Activated T-helper 1 cell treated with anti-CD3 and anti-CD28 coated beads, Interleukin-12 subunit alpha, Interleukin-12 subunit beta, Interleukin-2, Interleukin-4 antibody, amounts not matched to agents 30 ng/mL and 10 ng/mL and 1 ng/mL, durations not matched to agents 14 hours and 24 hours and 36 hours (primary cell): ENCODE measurements around the gene SLC22A1. TPM values are rescaled to one million over a fixed set of nuclear protein-coding genes. Genes with fewer than 3 reads are reported as not detected.
A peak's percentile ranks its signal among the peaks of the same experiment; 100 is the strongest.
"Not testable (repeated sequence)": the region's sequence is repeated elsewhere in the genome, so short reads cannot be mapped to it uniquely, and the experiment has no call there.

ENCODE experiments used
- DNase-seq: peaks from one replicate; pipeline ENCODE4 v3.0.0; 2021; ENCODE audit warnings: low spot score
- H3K27ac Mint-ChIP-seq: one replicate; pipeline ENCODE4 v1.8.0; 2021; ENCODE audit warnings: mild to moderate bottlenecking, mixed read lengths
- H3K27me3 Mint-ChIP-seq: one replicate; pipeline ENCODE4 v1.8.0; 2022; ENCODE audit warnings: mild to moderate bottlenecking, moderate library complexity, mixed read lengths; ENCODE audit not compliant: insufficient read depth
- H3K36me3 Mint-ChIP-seq: one replicate; pipeline ENCODE4 v1.8.0; 2021; ENCODE audit warnings: low read depth, mixed read lengths
- H3K4me1 Mint-ChIP-seq: one replicate; pipeline ENCODE4 v1.8.0; 2021; ENCODE audit warnings: low read depth, mixed read lengths
- H3K4me3 Mint-ChIP-seq: one replicate; pipeline ENCODE4 v1.8.0; 2021; ENCODE audit warnings: mild to moderate bottlenecking, moderate library complexity, mixed read lengths
- H3K9me3 Mint-ChIP-seq: one replicate; pipeline ENCODE4 v1.8.0; 2021; ENCODE audit warnings: mixed read lengths
- intact Hi-C: fragments of 100-400 bp; cut with micrococcal nuclease; formaldehyde crosslinking; loops from one replicate; pipeline ENCODE4 v1.15.1; 2024
- total RNA-seq: library from RNA; stranded (reverse); gene quantifications from 2 replicates; pipeline ENCODE4 v1.2.3, GENCODE V29; 2022

The SLC22A1 gene
- total RNA-seq, 1 donor from 2014 or later: 3.7 TPM

DNA sequence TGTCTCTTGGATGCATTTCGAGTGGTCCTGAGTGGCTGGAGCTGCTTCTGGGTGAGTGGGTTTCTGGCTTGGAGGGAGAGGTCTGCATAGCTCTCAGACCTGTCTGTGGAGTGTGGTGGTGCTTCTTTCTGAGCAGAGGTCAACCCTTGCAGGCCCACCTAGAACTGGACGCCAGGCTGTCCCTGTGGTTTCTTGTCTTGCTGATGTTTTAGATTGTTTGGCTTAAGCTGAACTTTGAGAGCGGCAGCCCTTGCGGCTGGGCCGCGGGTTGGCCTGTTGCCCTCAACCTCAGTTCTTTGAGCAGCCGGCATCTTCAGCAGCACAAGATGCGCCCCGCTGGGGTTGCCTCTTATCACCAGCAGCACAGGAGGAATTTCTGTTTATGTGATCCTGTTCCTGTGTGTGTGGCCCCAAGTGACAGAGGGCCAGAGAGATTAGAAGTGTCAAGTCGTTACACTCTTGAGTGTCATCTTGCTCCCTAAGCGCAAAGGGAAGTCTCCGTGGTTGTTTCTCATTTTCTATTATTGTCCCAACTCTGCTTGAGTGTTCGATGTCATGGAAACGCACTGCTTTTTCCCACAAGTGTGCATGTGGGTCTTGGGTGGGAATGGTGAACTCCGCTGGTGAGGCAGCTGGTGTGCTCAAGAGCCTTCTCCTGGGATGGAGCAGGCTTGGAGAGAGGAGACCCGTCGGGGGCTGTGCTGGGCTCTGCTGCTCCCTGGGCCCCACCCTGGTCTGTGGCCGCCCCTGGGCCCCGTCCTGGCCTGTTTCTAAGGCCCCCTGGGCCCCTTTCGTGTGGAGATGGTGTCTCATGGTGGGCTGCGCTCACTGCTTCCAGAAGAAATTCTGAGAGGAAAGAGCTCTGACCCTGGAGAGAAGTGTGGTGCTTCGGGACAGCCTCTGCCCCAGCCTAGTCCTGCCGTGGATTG, 20.1 kb upstream of the SLC22A1 start:
- H3K36me3 Mint-ChIP-seq: peaks cover 44% of the 10 kb centered on the region
- H3K27ac Mint-ChIP-seq: peak overlapping the region; percentile 61
- H3K4me3 Mint-ChIP-seq: no peak overlapping the region
- no peaks in the 10 kb centered on the region for H3K9me3 Mint-ChIP-seq
- intact Hi-C loops: loop anchor here (5.0 kb wide), 1 partner anchor 239 kb away; no protein-coding TSS in a partner anchor
- peaks cover 20% of the 10 kb centered on the region for H3K4me1 Mint-ChIP-seq
- no peak for DNase-seq
- H3K27me3 Mint-ChIP-seq: no peaks in the 10 kb centered on the region

DNA sequence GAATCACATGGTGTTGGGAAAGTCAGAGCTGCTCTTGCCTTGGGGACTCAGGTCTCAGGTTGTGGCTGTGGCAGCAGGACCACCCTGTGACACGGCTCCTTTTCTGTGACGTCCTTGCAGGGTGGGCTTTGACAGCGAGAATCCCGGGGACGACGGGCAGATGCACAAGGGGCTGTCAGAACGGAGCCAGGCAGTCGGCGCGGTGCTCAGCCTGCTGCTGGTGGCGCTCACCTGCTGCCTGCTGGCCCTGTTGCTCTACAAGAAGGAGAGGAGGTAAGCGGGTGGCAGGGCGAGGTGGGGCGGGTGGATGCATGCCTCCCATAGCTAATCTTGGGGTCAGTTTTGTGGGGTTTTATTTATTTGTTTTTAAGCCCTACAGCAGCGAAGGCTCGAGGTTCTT, 19.2 kb upstream of the SLC22A1 start:
- H3K36me3 Mint-ChIP-seq: peaks cover 44% of the 10 kb centered on the region
- H3K9me3 Mint-ChIP-seq: no peaks in the 10 kb centered on the region
- H3K27ac Mint-ChIP-seq: no peak overlapping the region
- H3K27me3 Mint-ChIP-seq: no peaks in the 10 kb centered on the region
- DNase-seq: no peak
- H3K4me1 Mint-ChIP-seq: peaks cover 21% of the 10 kb centered on the region
- H3K4me3 Mint-ChIP-seq: no peak overlapping the region
- intact Hi-C loops: loop anchor here (5.0 kb wide), 1 partner anchor 240 kb away; no protein-coding TSS in a partner anchor

DNA sequence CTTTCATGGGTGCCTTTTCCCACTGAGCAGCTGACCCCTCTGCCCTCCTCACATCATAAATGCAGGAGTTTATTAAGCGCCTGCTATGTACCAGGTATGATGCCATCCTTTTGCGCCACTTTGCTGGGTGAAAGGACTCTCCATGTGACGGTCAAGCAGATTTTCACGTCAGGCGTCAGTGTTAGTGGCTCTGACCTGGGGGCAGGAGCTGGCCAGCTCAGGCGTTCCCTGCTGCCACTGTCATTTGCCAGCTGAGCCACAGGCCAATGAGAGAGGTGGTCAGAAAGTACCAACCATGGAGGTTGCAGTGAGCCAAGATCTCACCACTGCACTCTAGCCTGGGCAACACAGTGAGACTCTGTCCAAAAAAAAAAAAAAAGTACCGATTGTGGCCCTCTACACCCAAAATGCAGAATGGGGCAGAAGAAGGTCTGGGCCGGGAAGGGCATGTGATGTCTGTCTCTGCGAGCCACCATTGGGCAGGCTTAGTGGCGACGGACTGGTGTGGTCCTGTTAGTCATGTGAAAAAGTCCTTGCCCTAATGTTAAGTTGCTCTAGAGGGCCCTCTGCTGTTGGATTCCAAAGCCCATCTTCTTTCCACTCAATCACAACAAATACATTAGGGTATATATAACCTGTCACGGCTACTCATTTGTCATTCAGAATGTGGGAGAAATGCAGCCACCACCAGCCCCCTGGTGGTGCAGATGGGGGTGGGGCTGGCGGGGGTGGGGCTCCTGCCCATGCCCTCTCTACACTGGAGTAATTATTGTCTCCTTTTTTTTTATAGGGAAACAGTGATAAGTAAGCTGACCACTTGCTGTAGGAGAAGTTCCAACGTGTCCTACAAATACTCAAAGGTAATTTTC, 18.4 kb upstream of the SLC22A1 start:
- intact Hi-C loops: loop anchor here (5.0 kb wide), 1 partner anchor 241 kb away; no protein-coding TSS in a partner anchor
- Mint-ChIP-seq H3K27ac (no peak overlapping the region), H3K27me3 (no peaks in the 10 kb centered on the region), H3K4me3 (no peak overlapping the region), H3K4me1 (peaks cover 28% of the 10 kb centered on the region), H3K36me3 (peaks cover 46% of the 10 kb centered on the region), H3K9me3 (no peaks in the 10 kb centered on the region)
- DNase-seq: no peak

DNA sequence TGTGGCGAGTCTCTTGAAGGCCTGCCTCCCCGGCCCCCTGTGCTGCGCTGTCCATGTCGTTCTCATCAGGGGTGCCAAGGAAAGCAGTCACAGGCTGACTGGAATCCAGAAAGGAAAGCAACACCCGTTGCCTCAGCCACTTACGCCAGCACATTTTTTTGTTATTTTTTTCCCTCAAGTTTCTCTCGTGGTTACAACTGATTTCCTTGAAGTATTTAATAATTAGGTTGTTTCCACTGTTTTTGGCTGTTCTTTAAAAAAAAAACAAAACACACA, 17.9 kb upstream of the SLC22A1 start:
- no peak for DNase-seq
- Mint-ChIP-seq H3K9me3 (no peaks in the 10 kb centered on the region), H3K36me3 (peaks cover 45% of the 10 kb centered on the region), H3K27ac (no peak overlapping the region), H3K27me3 (no peaks in the 10 kb centered on the region), H3K4me3 (no peak overlapping the region), H3K4me1 (peaks cover 31% of the 10 kb centered on the region)
- intact Hi-C loops: loop anchor here (5.0 kb wide), 1 partner anchor 241 kb away; no protein-coding TSS in a partner anchor

DNA sequence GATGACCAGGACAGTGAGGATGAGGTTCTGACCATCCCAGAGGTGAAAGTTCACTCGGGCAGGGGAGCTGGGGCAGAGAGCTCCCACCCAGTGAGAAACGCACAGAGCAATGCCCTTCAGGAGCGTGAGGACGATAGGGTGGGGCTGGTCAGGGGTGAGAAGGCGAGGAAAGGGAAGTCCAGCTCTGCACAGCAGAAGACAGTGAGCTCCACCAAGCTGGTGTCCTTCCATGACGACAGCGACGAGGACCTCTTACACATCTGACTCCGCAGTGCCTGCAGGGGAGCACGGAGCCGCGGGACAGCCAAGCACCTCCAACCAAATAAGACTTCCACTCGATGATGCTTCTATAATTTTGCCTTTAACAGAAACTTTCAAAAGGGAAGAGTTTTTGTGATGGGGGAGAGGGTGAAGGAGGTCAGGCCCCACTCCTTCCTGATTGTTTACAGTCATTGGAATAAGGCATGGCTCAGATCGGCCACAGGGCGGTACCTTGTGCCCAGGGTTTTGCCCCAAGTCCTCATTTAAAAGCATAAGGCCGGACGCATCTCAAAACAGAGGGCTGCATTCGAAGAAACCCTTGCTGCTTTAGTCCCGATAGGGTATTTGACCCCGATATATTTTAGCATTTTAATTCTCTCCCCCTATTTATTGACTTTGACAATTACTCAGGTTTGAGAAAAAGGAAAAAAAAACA, 16.6 kb upstream of the SLC22A1 start:
- H3K9me3 Mint-ChIP-seq: no peaks in the 10 kb centered on the region
- peaks cover 28% of the 10 kb centered on the region for H3K4me1 Mint-ChIP-seq
- intact Hi-C loops: loop anchor here (5.0 kb wide), 1 partner anchor 243 kb away; no protein-coding TSS in a partner anchor
- H3K27me3 Mint-ChIP-seq: no peaks in the 10 kb centered on the region
- H3K27ac Mint-ChIP-seq: no peak overlapping the region
- DNase-seq: no peak
- no peak overlapping the region for H3K4me3 Mint-ChIP-seq
- peaks cover 45% of the 10 kb centered on the region for H3K36me3 Mint-ChIP-seq

DNA sequence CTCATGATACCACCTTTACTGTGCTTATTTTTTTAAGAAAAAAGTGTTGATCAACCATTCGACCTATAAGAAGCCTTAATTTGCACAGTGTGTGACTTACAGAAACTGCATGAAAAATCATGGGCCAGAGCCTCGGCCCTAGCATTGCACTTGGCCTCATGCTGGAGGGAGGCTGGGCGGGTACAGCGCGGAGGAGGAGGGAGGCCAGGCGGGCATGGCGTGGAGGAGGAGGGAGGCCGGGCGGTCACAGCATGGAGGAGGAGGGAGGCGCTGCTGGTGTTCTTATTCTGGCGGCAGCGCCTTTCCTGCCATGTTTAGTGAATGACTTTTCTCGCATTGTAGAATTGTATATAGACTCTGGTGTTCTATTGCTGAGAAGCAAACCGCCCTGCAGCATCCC, 15.6 kb upstream of the SLC22A1 start:
- DNase-seq: no peak
- H3K9me3 Mint-ChIP-seq: no peaks in the 10 kb centered on the region
- H3K4me1 Mint-ChIP-seq: peaks cover 31% of the 10 kb centered on the region
- H3K4me3 Mint-ChIP-seq: no peak overlapping the region
- H3K36me3 Mint-ChIP-seq: peaks cover 53% of the 10 kb centered on the region
- H3K27ac Mint-ChIP-seq: no peak overlapping the region
- no peaks in the 10 kb centered on the region for H3K27me3 Mint-ChIP-seq
- intact Hi-C loops: no loop called here

GRCh38 chr6:160106701-160107100, 14.9 kb upstream of the SLC22A1 start:
- Mint-ChIP-seq H3K27me3 (no peaks in the 10 kb centered on the region), H3K4me1 (peaks cover 26% of the 10 kb centered on the region), H3K36me3 (peaks cover 55% of the 10 kb centered on the region), H3K9me3 (no peaks in the 10 kb centered on the region), H3K27ac (peak overlapping the region; percentile 61), H3K4me3 (no peak overlapping the region)
- DNase-seq: no peak
- intact Hi-C loops: no loop called here

DNA sequence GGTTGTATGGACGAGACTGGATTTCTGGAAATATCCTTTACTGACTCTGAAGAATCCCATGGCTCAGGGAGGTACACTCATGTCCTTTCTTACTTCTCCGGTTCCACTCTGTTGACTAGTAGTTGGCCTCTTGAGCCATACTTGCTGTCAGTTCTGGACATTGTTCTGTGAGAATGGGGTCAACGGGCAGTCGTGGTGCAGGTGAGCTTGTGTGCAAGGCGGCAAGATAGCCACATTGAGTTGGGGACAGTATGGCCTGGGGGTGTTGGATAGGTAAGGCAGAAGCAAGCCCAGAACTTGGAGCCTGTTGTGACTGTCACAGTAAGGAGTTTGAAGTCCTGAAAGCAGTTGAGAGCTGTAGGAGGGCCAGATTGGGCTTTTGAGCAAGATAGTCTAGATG, 13.5 kb upstream of the SLC22A1 start:
- DNase-seq: no peak
- Mint-ChIP-seq H3K4me3 (no peak overlapping the region), H3K4me1 (peaks cover 26% of the 10 kb centered on the region), H3K27ac (no peak overlapping the region), H3K27me3 (no peaks in the 10 kb centered on the region), H3K36me3 (peaks cover 52% of the 10 kb centered on the region), H3K9me3 (no peaks in the 10 kb centered on the region)
- intact Hi-C loops: no loop called here

DNA sequence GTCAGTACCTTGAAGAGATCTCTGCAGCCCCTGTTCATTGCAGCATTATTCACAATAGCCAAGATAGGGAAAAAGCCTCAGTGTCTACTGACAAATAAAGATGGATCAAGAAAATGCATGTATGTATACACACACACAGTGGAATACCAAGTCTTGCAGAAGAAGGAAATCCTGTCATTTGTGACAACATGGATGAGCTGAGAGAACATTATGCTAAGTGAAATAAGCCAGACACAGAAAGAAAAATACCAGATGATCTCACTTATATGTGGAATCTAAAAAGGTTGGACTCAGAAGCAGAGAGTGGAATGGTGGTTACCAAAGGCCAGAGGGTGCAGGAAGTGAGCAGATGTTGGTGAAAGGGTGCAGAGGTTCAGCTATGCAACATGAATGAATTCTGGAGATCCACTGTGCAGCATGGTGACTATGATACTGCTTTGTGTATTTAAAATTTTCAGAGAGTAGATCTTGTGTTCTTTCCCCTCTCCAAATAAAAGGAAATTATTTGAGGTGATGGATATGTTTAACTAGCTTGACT, 11.0 kb upstream of the SLC22A1 start:
- Mint-ChIP-seq H3K27me3 (no peaks in the 10 kb centered on the region), H3K4me1 (peaks cover 23% of the 10 kb centered on the region), H3K9me3 (no peaks in the 10 kb centered on the region), H3K4me3 (no peak overlapping the region), H3K36me3 (peaks cover 43% of the 10 kb centered on the region), H3K27ac (no peak overlapping the region)
- intact Hi-C loops: no loop called here
- no peak for DNase-seq

DNA sequence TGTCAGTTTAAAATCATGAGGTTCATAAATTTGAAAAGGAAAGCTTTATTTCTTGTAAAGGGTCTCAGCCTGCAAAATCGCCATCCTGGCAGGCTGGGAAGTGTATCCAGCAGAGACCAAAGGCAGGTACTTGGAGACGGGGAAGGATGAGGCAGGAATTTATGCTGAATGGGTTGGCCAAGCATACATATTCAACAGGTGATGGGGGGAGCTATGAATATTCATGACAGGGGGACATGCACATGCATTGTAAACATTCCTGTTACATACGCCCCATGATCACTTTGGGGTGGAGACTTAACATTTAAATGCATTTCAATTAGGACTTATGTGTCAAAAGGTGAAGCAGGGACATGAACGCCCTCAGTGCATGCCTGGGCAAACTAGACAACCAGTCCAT, 9.8 kb upstream of the SLC22A1 start:
- Mint-ChIP-seq H3K27ac (no peak overlapping the region), H3K9me3 (no peaks in the 10 kb centered on the region), H3K4me3 (no peak overlapping the region), H3K4me1 (peaks cover 22% of the 10 kb centered on the region), H3K36me3 (peaks cover 38% of the 10 kb centered on the region), H3K27me3 (no peaks in the 10 kb centered on the region)
- DNase-seq: no peak
- intact Hi-C loops: no loop called here

DNA sequence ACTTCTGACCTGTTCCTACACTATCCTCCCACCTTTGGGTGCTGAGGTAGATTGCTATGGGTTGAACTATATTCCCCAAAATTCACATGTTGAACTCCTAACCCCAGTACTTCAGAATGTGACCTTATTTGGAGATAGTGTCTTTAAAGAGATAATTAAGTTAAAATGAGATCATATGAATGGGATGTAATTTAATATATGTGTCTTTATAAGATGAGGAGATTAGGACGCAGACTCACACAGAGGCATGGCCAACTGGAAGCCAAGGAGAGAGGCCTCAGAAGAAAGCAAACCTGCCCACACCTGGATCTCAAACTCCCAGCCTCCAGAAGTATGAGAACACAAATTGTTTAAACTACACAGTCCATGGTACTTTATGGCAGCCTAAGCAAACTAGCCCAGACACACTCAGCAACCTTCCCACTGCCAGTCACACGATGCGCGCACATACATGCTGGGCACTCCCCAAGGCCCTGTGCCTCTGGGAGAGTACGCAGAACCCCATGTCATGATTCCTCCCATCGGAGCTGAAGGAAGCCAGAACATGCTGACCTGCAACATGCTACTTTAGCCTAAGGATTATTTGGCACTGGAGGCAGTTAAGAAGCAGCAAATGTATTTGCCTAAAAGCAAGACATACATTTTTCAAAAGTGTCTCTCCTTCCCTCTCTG, 8.9 kb upstream of the SLC22A1 start:
- intact Hi-C loops: no loop called here
- Mint-ChIP-seq H3K36me3 (peaks cover 43% of the 10 kb centered on the region), H3K4me1 (peaks cover 19% of the 10 kb centered on the region), H3K9me3 (peaks cover 2% of the 10 kb centered on the region), H3K27ac (no peak overlapping the region), H3K27me3 (no peaks in the 10 kb centered on the region), H3K4me3 (no peak overlapping the region)
- DNase-seq: no peak

DNA sequence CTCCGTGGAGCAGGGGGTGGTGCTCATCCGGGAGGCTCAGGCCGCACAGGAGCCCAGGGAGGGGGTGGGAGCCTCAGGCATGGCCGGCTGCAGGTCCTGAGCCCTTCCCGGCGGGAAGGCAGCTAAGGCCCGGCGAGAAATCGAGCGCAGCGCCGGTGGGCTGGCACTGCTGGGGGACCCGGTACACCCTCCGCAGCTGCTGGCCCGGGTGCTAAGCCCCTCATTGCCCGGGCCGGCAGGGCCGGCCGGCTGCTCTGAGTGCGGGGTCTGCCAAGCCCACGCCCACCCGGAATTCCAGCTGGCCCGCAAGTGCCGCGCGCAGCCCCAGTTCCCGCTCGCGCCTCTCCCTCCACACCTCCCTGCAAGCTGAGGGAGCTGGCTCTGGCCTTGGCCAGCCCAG, 7.1 kb upstream of the SLC22A1 start:
- H3K9me3 Mint-ChIP-seq, intact Hi-C loops, H3K27ac Mint-ChIP-seq, H3K4me3 Mint-ChIP-seq, H3K27me3 Mint-ChIP-seq, DNase-seq: not testable (repeated sequence)
- H3K36me3 Mint-ChIP-seq: peaks cover 41% of the 10 kb centered on the region
- H3K4me1 Mint-ChIP-seq: peaks cover 10% of the 10 kb centered on the region
